ENCODE results near the gene SMAD2. TPM values are rescaled to one million over a fixed set of nuclear protein-coding genes. Genes with fewer than 3 reads are reported as not detected.
A peak's percentile ranks its signal among the peaks of the same experiment; 100 is the strongest.

SMAD2 gene
- total RNA-seq, 5 donors from 2014 or later (not counting 1 experiment from before 2014, with no cell fraction given): 110 to 129 (median 115) TPM

GRCh38 chr18:47912794-47913585, 17.5 kb downstream of the SMAD2 start:
- POLR2A ChIA-PET: no interaction called here
- ATAC-seq (replicated peaks in 1 of 4) (no peak), DNase-seq (no peak)
- peaks cover 15 to 46% of the 10 kb centered on the region in 2 experiments for H3K4me1 ChIP-seq (ENCODE audit: control insufficient read depth in 1 of 2, extremely low read depth in 1 of 2, insufficient read depth in 2 of 2, low read length in 2 of 2)
- no peak overlapping the region for H3K4me3 ChIP-seq (ENCODE audit: control insufficient read depth in 1 of 2, extremely low read depth in 1 of 2, low read length in 1 of 2)
- Mint-ChIP-seq H3K4me1 (peaks cover 88 to 90% (median 90%) of the 10 kb centered on the region in 3 donors), H3K27ac (peak overlapping the region; percentile 55 to 75), H3K27me3 (no peaks in the 10 kb centered on the region), H3K9me3 (no peaks in the 10 kb centered on the region), H3K36me3 (peaks cover 19% of the 10 kb centered on the region), H3K4me3 (peak overlapping the region in 2 of 3 donors; percentile 44 to 45)
- no peaks in the 10 kb centered on the region for H3K9me3 ChIP-seq
- WGBS (ENCODE audit: insufficient coverage): 90% methylated on average over 2 of the region's 11 CpGs
- H3K27me3 ChIP-seq (replicated peaks in 1 of 2; ENCODE audit: control insufficient read depth in 2 of 2, extremely low read depth in 1 of 2, insufficient read depth in 2 of 2, low read length in 1 of 2): no peaks in the 10 kb centered on the region
- CTCF ChIA-PET: interaction anchor here in 1 of 2 donors (0.7 kb wide), 3 partner anchors 19 to 75 kb away, joined by 4 to 6 read pairs (median 4); no protein-coding TSS in a partner anchor
- H3K36me3 ChIP-seq (ENCODE audit: control insufficient read depth in 2 of 2, extremely low read depth in 1 of 2, insufficient read depth in 1 of 2, low read length in 1 of 2): peaks cover 0 to 3% of the 10 kb centered on the region in 2 donors
- H3K27ac ChIP-seq (ENCODE audit: low read length): peak overlapping the region; percentile 55

GRCh38 chr18:47912343-47912742, 18.1 kb downstream of the SMAD2 start:
- ChIA-PET POLR2A (no interaction called here), CTCF (interaction anchor here (0.7 kb wide), 4 partner anchors 18 to 74 kb away, joined by 3 to 6 read pairs (median 4); no protein-coding TSS in a partner anchor)
- DNase-seq (no peak), ATAC-seq (replicated peaks in 1 of 4) (peak; percentile 30 to 57 (median 52))
- peaks cover 22% of the 10 kb centered on the region for H3K36me3 Mint-ChIP-seq
- H3K4me3 ChIP-seq (ENCODE audit: control insufficient read depth in 1 of 2, extremely low read depth in 1 of 2, low read length in 1 of 2): no peak overlapping the region
- H3K9me3 ChIP-seq: no peaks in the 10 kb centered on the region
- H3K27ac ChIP-seq (ENCODE audit: low read length): peak overlapping the region; percentile 55
- no peaks in the 10 kb centered on the region for H3K27me3 ChIP-seq (replicated peaks in 1 of 2; ENCODE audit: control insufficient read depth in 2 of 2, extremely low read depth in 1 of 2, insufficient read depth in 2 of 2, low read length in 1 of 2)
- H3K4me3 Mint-ChIP-seq: peak overlapping the region; percentile 0 to 45 (median 44)
- peaks cover 0 to 3% of the 10 kb centered on the region in 2 donors for H3K36me3 ChIP-seq (ENCODE audit: control insufficient read depth in 2 of 2, extremely low read depth in 1 of 2, insufficient read depth in 1 of 2, low read length in 1 of 2)
- peaks cover 13 to 51% of the 10 kb centered on the region in 2 experiments for H3K4me1 ChIP-seq (ENCODE audit: control insufficient read depth in 1 of 2, extremely low read depth in 1 of 2, insufficient read depth in 2 of 2, low read length in 2 of 2)
- 50% methylated on average over 1 of the region's 1 CpG for WGBS (ENCODE audit: insufficient coverage)
- H3K9me3 Mint-ChIP-seq: no peaks in the 10 kb centered on the region
- no peaks in the 10 kb centered on the region for H3K27me3 Mint-ChIP-seq
- peaks cover 87 to 90% (median 90%) of the 10 kb centered on the region in 3 donors for H3K4me1 Mint-ChIP-seq
- H3K27ac Mint-ChIP-seq: peak overlapping the region; percentile 55 to 75

- Histone ChIP-seq H3K36me3 (ENCODE audit: control insufficient read depth in 2 of 2, extremely low read depth in 1 of 2, insufficient read depth in 1 of 2, low read length in 1 of 2) (peaks cover 0 to 3% of the 10 kb centered on the region in 2 donors), H3K27me3 (replicated peaks in 1 of 2; ENCODE audit: control insufficient read depth in 2 of 2, extremely low read depth in 1 of 2, insufficient read depth in 2 of 2, low read length in 1 of 2) (no peaks in the 10 kb centered on the region), H3K4me1 (ENCODE audit: control insufficient read depth in 1 of 2, extremely low read depth in 1 of 2, insufficient read depth in 2 of 2, low read length in 2 of 2) (peaks cover 13 to 51% of the 10 kb centered on the region in 2 experiments), H3K27ac (ENCODE audit: low read length) (peak overlapping the region; percentile 55), H3K4me3 (ENCODE audit: control insufficient read depth in 1 of 2, extremely low read depth in 1 of 2, low read length in 1 of 2) (no peak overlapping the region), H3K9me3 (no peaks in the 10 kb centered on the region)
- peak; percentile 55 to 85 (median 80) for ATAC-seq (replicated peaks in 1 of 4)
- Mint-ChIP-seq H3K27ac (peak overlapping the region; percentile 55 to 75), H3K36me3 (peaks cover 26% of the 10 kb centered on the region), H3K4me3 (peak overlapping the region; percentile 0 to 45 (median 44)), H3K9me3 (peaks cover under 1 to 3% (median 1%) of the 10 kb centered on the region in 3 donors), H3K4me1 (peaks cover 86 to 91% (median 90%) of the 10 kb centered on the region in 3 donors), H3K27me3 (no peaks in the 10 kb centered on the region)
- ChIA-PET CTCF (interaction anchor here (0.7 kb wide), 2 partner anchors 17 to 19 kb away, joined by 3 to 4 read pairs; no protein-coding TSS in a partner anchor), POLR2A (interaction anchor here in 1 of 2 donors (0.6 kb wide), 1 partner anchor 31 kb away, joined by 3 read pairs; no protein-coding TSS in a partner anchor)
- WGBS (ENCODE audit: insufficient coverage): 0% methylated on average over 2 of the region's 4 CpGs
- peak in 1 of 35 experiments; percentile 25 for DNase-seq
Observed at GRCh38 chr18:47911877-47912276, 18.6 kb downstream of the SMAD2 start.

GRCh38 chr18:47909484-47909883, 21.0 kb downstream of the SMAD2 start:
- WGBS (ENCODE audit: insufficient coverage): 97% methylated on average over 4 of the region's 4 CpGs
- Histone ChIP-seq H3K36me3 (ENCODE audit: control insufficient read depth in 2 of 2, extremely low read depth in 1 of 2, insufficient read depth in 1 of 2, low read length in 1 of 2) (peaks cover 3 to 9% of the 10 kb centered on the region in 2 donors), H3K4me3 (ENCODE audit: control insufficient read depth in 1 of 2, extremely low read depth in 1 of 2, low read length in 1 of 2) (no peak overlapping the region), H3K27me3 (replicated peaks in 1 of 2; ENCODE audit: control insufficient read depth in 2 of 2, extremely low read depth in 1 of 2, insufficient read depth in 2 of 2, low read length in 1 of 2) (no peaks in the 10 kb centered on the region), H3K9me3 (peaks cover 1% of the 10 kb centered on the region), H3K4me1 (ENCODE audit: control insufficient read depth in 1 of 2, extremely low read depth in 1 of 2, insufficient read depth in 2 of 2, low read length in 2 of 2) (peaks cover 16 to 55% of the 10 kb centered on the region in 2 experiments), H3K27ac (ENCODE audit: low read length) (no peak overlapping the region)
- ChIA-PET CTCF (no interaction called here), POLR2A (no interaction called here)
- Mint-ChIP-seq H3K27ac (peak overlapping the region in 1 of 2 donors; percentile 24), H3K36me3 (peaks cover 45% of the 10 kb centered on the region), H3K4me1 (peaks cover 88 to 93% (median 89%) of the 10 kb centered on the region in 3 donors), H3K4me3 (no peak overlapping the region), H3K27me3 (no peaks in the 10 kb centered on the region), H3K9me3 (peaks cover 5 to 13% (median 8%) of the 10 kb centered on the region in 3 donors)
- no peak for DNase-seq
- no peak for ATAC-seq (replicated peaks in 1 of 4)

GRCh38 chr18:47908592-47908991, 21.9 kb downstream of the SMAD2 start:
- peaks cover 86 to 88% (median 86%) of the 10 kb centered on the region in 3 donors for H3K4me1 Mint-ChIP-seq
- H3K4me3 Mint-ChIP-seq: no peak overlapping the region
- Histone ChIP-seq H3K36me3 (ENCODE audit: control insufficient read depth in 2 of 2, extremely low read depth in 1 of 2, insufficient read depth in 1 of 2, low read length in 1 of 2) (peaks cover 3 to 13% of the 10 kb centered on the region in 2 donors), H3K27me3 (replicated peaks in 1 of 2; ENCODE audit: control insufficient read depth in 2 of 2, extremely low read depth in 1 of 2, insufficient read depth in 2 of 2, low read length in 1 of 2) (no peaks in the 10 kb centered on the region), H3K9me3 (peaks cover 5% of the 10 kb centered on the region), H3K4me3 (ENCODE audit: control insufficient read depth in 1 of 2, extremely low read depth in 1 of 2, low read length in 1 of 2) (no peak overlapping the region), H3K4me1 (ENCODE audit: control insufficient read depth in 1 of 2, extremely low read depth in 1 of 2, insufficient read depth in 2 of 2, low read length in 2 of 2) (peaks cover 16 to 50% of the 10 kb centered on the region in 2 experiments), H3K27ac (ENCODE audit: low read length) (no peak overlapping the region)
- H3K27me3 Mint-ChIP-seq: no peaks in the 10 kb centered on the region
- peaks cover 54% of the 10 kb centered on the region for H3K36me3 Mint-ChIP-seq
- CTCF ChIA-PET: no interaction called here
- H3K9me3 Mint-ChIP-seq: peaks cover 5 to 21% (median 9%) of the 10 kb centered on the region in 3 donors
- POLR2A ChIA-PET: no interaction called here
- WGBS (ENCODE audit: insufficient coverage): 93% methylated on average over 5 of the region's 6 CpGs
- no peak for DNase-seq
- H3K27ac Mint-ChIP-seq: no peak overlapping the region
- ATAC-seq (replicated peaks in 1 of 4): no peak

- ATAC-seq (replicated peaks in 1 of 4): no peak
- Mint-ChIP-seq H3K9me3 (peaks cover 5 to 31% (median 17%) of the 10 kb centered on the region in 3 donors), H3K27me3 (no peaks in the 10 kb centered on the region), H3K27ac (no peak overlapping the region), H3K4me3 (peak overlapping the region in 1 of 3 donors; percentile 6), H3K36me3 (peaks cover 67% of the 10 kb centered on the region), H3K4me1 (peaks cover 85 to 88% (median 86%) of the 10 kb centered on the region in 3 donors)
- WGBS (ENCODE audit: insufficient coverage): no CpG with 5 or more reads among the region's 3 CpGs
- Histone ChIP-seq H3K4me3 (ENCODE audit: control insufficient read depth in 1 of 2, extremely low read depth in 1 of 2, low read length in 1 of 2) (no peak overlapping the region), H3K36me3 (ENCODE audit: control insufficient read depth in 2 of 2, extremely low read depth in 1 of 2, insufficient read depth in 1 of 2, low read length in 1 of 2) (peaks cover 3 to 13% of the 10 kb centered on the region in 2 donors), H3K27me3 (replicated peaks in 1 of 2; ENCODE audit: control insufficient read depth in 2 of 2, extremely low read depth in 1 of 2, insufficient read depth in 2 of 2, low read length in 1 of 2) (no peaks in the 10 kb centered on the region), H3K9me3 (peaks cover 8% of the 10 kb centered on the region), H3K4me1 (ENCODE audit: control insufficient read depth in 1 of 2, extremely low read depth in 1 of 2, insufficient read depth in 2 of 2, low read length in 2 of 2) (peaks cover 21 to 45% of the 10 kb centered on the region in 2 experiments), H3K27ac (ENCODE audit: low read length) (no peak overlapping the region)
- no peak for DNase-seq
- CTCF ChIA-PET: interaction anchor here (0.6 to 1.1 kb wide), 2 partner anchors 18 to 134 kb away, joined by 3 read pairs; no protein-coding TSS in a partner anchor
- POLR2A ChIA-PET: no interaction called here
Observed at GRCh38 chr18:47906408-47906807, 24.1 kb downstream of the SMAD2 start.
